Tibial artery (tissue), 4 donors: Measurements from ENCODE around the gene CENPC.

Experiments
- DNase-seq, 2 donors: peaks; one replicate each; pipeline ENCODE4 v3.0.0-alpha.2; 2019
- H3K27ac ChIP-seq, 2 donors: fragments of 200-600 bp; sonication (generic) in 1 of 2; 1 replicate in 1 of 2; 2 replicates in 1 of 2; pipeline ENCODE4 v1.5.1; 2018 to 2019; ENCODE audit warnings: mild to moderate bottlenecking in 1 of 2
- H3K27me3 ChIP-seq, 2 donors: fragments of 200-600 bp; sonication (generic) in 1 of 2; one replicate each; pipeline versions ENCODE4 v1.5.1 to v1.6.0; 2016 to 2019
- H3K36me3 ChIP-seq, 3 donors: fragments of 200-600 bp; sonication (generic) in 2 of 3; one replicate each; pipeline ENCODE4 v1.5.1; 2016 to 2019; ENCODE audit warnings: mild to moderate bottlenecking in 2 of 3
- H3K4me1 ChIP-seq, 4 donors: fragments of 200-600 bp; sonication (generic) in 2 of 4; 1 replicate in 3 of 4; 2 replicates in 1 of 4; pipeline ENCODE4 v1.5.1; 2016 to 2019
- H3K4me3 ChIP-seq, 2 donors: fragments of 200-600 bp; sonication (generic) in 1 of 2; 1 replicate in 1 of 2; 2 replicates in 1 of 2; pipeline ENCODE4 v1.5.1; 2018 to 2019; ENCODE audit warnings: mild to moderate bottlenecking in 2 of 2
- H3K9me3 ChIP-seq, 3 donors: fragments of 200-600 bp; sonication (generic) in 1 of 3; one replicate each; pipeline ENCODE4 v1.5.1; 2016 to 2019
- CTCF ChIP-seq, 2 experiments: fragments of 200-600 bp in 1 of 2; fragments of 450-650 bp in 1 of 2; IDR thresholded peaks; one replicate each; pipeline ENCODE4 v1.5.1; 2017 to 2019; ENCODE audit warnings: antibody characterized with exemption in 2 of 2, mild to moderate bottlenecking in 1 of 2, moderate library complexity in 1 of 2
- intact Hi-C: fragments of 100-400 bp; cut with DNase I; formaldehyde crosslinking; loops from one replicate; pipeline ENCODE4 v1.15.0; 2023; ENCODE audit warnings: low total_unique reads

Gene CENPC

GRCh38 chr4:67428819-67429218 is 116.5 kb downstream of the CENPC start:
- Histone ChIP-seq H3K4me1 (no peaks in the 10 kb centered on the region), H3K27me3 (no peaks in the 10 kb centered on the region), H3K9me3 (no peaks in the 10 kb centered on the region), H3K27ac (no peak overlapping the region), H3K4me3 (no peak overlapping the region), H3K36me3 (peaks cover 0 to 21% (median 9%) of the 10 kb centered on the region in 3 donors)
- no peak for TF ChIP-seq CTCF (IDR thresholded peaks at IDR 0.05)
- intact Hi-C loops: no loop called here
- DNase-seq: no peak
